ENCODE results near the gene VIPR2.

- TF ChIP-seq CTCF (IDR thresholded peaks at IDR 0.05) (no peak), POLR2A (IDR thresholded peaks at IDR 0.05) (no peak)
Observed at GRCh38 chr7:159192725-159193453, 48.2 kb upstream of the VIPR2 start.
